Esophagus squamous epithelium (tissue), 5 donors: ENCODE data around the gene PDGFD. TPM values are rescaled to one million over a fixed set of nuclear protein-coding genes. Genes with fewer than 3 reads are reported as not detected.

Experiments used
- DNase-seq: peaks from one replicate; lab custom pipeline; 2025; lab: John Stamatoyannopoulos, UW
- H3K27ac ChIP-seq, 4 donors: fragments of 200-600 bp; sonication (generic); one replicate each; pipeline ENCODE4 v1.5.1; 2016 to 2019; ENCODE audit warnings: mild to moderate bottlenecking in 1 of 4
- H3K27me3 ChIP-seq, 4 donors: fragments of 200-600 bp; sonication (generic); 1 replicate in 3 of 4; 2 replicates in 1 of 4; pipeline versions ENCODE4 v1.5.1 to v1.6.0; 2017 to 2021; ENCODE audit warnings: antibody characterized with exemption in 1 of 4
- H3K36me3 ChIP-seq, 3 donors: fragments of 200-600 bp; sonication (generic); one replicate each; pipeline ENCODE4 v1.5.1; 2016 to 2019
- H3K4me1 ChIP-seq, 3 donors: fragments of 200-600 bp; sonication (generic); one replicate each; pipeline ENCODE4 v1.5.1; 2017 to 2019
- H3K4me3 ChIP-seq, 4 donors: fragments of 200-600 bp; sonication (generic); 1 replicate in 3 of 4; 2 replicates in 1 of 4; pipeline ENCODE4 v1.5.1; 2016 to 2019; ENCODE audit warnings: mild to moderate bottlenecking in 2 of 4, moderate library complexity in 1 of 4
- H3K9me3 ChIP-seq, 3 donors: fragments of 200-600 bp; sonication (generic); one replicate each; pipeline ENCODE4 v1.5.1; 2016 to 2019
- CTCF ChIP-seq, 6 experiments: fragments of 450-650 bp in 4 of 6; fragments of 200-600 bp in 2 of 6; sonication (generic) in 2 of 6; IDR thresholded peaks; one replicate each; pipeline ENCODE4 v1.5.1; 2016 to 2019; ENCODE audit warnings: antibody characterized with exemption in 6 of 6, mild to moderate bottlenecking in 4 of 6, moderate library complexity in 4 of 6
- POLR2A ChIP-seq, 4 donors: fragments of 450-650 bp; IDR thresholded peaks; one replicate each; pipeline ENCODE4 v1.6.1; 2017; ENCODE audit warnings: antibody characterized with exemption in 4 of 4, mild to moderate bottlenecking in 4 of 4, moderate library complexity in 3 of 4
- WGBS, 2 donors: methylation state at CpG; one replicate each; pipeline ENCODE4 v1.1.5; 2018; 5-methylcytosine and 5-hydroxymethylcytosine counted together
- intact Hi-C: fragments of 100-400 bp; cut with DNase I; formaldehyde crosslinking; loops from one replicate; pipeline ENCODE4 v1.15.0; 2022
- total RNA-seq, 4 donors: library from RNA; depleted of rRNA; stranded (reverse); fragments of >200 nt; gene quantifications; one replicate each; pipeline ENCODE4 v1.1.0, GENCODE V29; 2016
- donor health status: DM: yes; HTN: yes; CAD: no.

PDGFD gene
- total RNA-seq, 4 donors from 2014 or later = 0.27 to 1.9 (median 1.1) TPM

DNA sequence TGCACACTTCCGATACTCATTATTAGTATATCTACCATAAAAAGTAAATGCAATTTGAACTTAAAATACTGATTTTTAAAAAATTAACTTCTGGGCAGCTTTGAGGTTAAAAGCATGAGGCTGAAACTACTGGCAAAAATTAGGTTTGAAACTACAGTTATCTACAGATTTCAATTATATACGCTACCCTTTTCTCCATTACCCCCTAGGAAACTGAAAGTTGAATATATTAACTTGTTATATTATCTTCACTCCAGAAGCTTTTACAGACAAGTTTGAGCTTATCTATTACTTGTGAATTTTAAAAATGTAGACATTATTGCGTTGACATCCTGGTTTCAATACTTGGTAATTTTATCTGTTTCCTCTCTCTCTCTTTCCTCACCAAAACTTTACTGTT is 224.3 kb downstream of the PDGFD start:
- WGBS, 2 donors = 78 to 89% methylated on average over 3 of the region's 3 CpGs
- no peak overlapping the region for H3K27ac ChIP-seq
- intact Hi-C loops = no loop called here

DNA sequence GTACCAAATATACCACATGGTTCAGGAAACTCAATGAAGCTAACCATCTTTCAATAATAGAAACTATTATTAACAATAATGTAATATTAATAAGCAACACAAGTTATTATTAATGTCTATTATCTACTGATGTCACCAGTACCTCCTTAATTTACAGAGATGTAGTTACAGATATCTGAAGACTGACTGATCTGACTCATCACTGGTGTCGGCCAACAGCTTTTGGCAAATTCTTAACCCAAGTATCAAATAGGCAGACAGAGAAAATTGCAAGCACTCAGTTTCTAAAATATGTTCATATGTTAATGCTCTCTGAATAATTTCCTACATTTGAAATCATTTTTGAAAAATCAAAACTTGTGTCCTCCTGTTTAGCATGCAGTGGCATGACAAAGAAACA is 227.9 kb downstream of the PDGFD start:
- Histone ChIP-seq H3K4me1 (no peaks in the 10 kb centered on the region), H3K4me3 (no peak overlapping the region), H3K27ac (no peak overlapping the region), H3K9me3 (no peaks in the 10 kb centered on the region), H3K36me3 (no peaks in the 10 kb centered on the region), H3K27me3 (no peaks in the 10 kb centered on the region)
- intact Hi-C loops = no loop called here
- WGBS, 2 donors = 26 to 38% methylated on average over 1 of the region's 1 CpG
- TF ChIP-seq CTCF (IDR thresholded peaks at IDR 0.05) (no peak), POLR2A (IDR thresholded peaks at IDR 0.05) (no peak)
- DNase-seq = no peak

More for the DNA sequence above, 224.3 kb downstream of the PDGFD start:
- H3K9me3 ChIP-seq = no peaks in the 10 kb centered on the region
- H3K4me3 ChIP-seq = no peak overlapping the region
- H3K36me3 ChIP-seq = no peaks in the 10 kb centered on the region
- no peaks in the 10 kb centered on the region for H3K4me1 ChIP-seq
- no peak for DNase-seq
- H3K27me3 ChIP-seq = no peaks in the 10 kb centered on the region
- TF ChIP-seq POLR2A (IDR thresholded peaks at IDR 0.05) = no peak
- no peak for TF ChIP-seq CTCF (IDR thresholded peaks at IDR 0.05)

DNA sequence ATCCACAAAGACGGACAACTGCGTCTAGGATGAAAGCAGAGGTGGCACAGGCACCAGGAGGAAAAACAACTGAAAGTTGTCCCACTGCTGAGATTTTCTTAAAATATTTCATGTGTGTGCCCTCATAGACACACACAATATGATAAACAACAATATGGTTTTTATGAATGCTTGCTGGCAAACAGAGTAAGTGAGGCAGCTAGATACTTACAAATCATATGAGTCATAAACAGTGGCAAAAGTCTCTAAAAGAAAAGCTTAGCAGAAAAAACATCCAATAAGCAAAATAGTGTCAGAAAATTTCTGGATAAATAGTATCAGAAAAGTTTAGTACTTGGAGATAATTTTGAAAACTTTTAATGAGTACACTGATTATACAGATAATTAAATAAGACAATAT is 228.7 kb downstream of the PDGFD start:
- Histone ChIP-seq H3K27me3 (no peaks in the 10 kb centered on the region), H3K4me3 (no peak overlapping the region), H3K9me3 (no peaks in the 10 kb centered on the region), H3K27ac (no peak overlapping the region), H3K36me3 (no peaks in the 10 kb centered on the region), H3K4me1 (no peaks in the 10 kb centered on the region)
- TF ChIP-seq CTCF (IDR thresholded peaks at IDR 0.05) (no peak), POLR2A (IDR thresholded peaks at IDR 0.05) (no peak)
- 84 to 89% methylated on average over 2 of the region's 2 CpGs for WGBS, 2 donors
- no peak for DNase-seq
- intact Hi-C loops = no loop called here

GRCh38 chr11:103929170-103929903 is 234.6 kb downstream of the PDGFD start:
- no peak for TF ChIP-seq CTCF (IDR thresholded peaks at IDR 0.05)
- no peak for TF ChIP-seq POLR2A (IDR thresholded peaks at IDR 0.05)
- H3K27me3 ChIP-seq = no peaks in the 10 kb centered on the region
- no peak overlapping the region for H3K4me3 ChIP-seq
- peaks cover 0 to 5% (median 0%) of the 10 kb centered on the region in 3 donors for H3K4me1 ChIP-seq
- no peak for DNase-seq
- H3K36me3 ChIP-seq = no peaks in the 10 kb centered on the region
- no peak overlapping the region for H3K27ac ChIP-seq
- intact Hi-C loops = no loop called here
- no peaks in the 10 kb centered on the region for H3K9me3 ChIP-seq
- 84 to 94% methylated on average over 3 of the region's 3 CpGs for WGBS, 2 donors

DNA sequence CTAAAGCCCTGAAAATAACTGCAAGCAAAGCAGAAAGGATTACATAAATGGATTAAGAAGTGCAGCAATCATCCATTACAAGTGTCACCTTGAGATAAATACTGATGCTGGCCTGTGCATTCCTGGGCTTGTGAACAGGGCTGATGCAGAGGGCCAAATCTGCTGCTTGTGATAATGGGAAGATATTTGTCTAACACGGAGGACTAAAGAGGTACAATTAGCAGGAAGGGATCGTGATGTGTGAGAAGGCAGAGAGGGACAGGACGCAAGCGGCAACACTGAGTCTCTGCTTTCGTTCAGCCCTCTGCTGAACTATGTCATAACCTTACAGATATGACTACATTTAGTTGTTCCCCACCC is 235.2 kb downstream of the PDGFD start:
- WGBS, 2 donors = 58 to 62% methylated on average over 5 of the region's 5 CpGs
- no peaks in the 10 kb centered on the region for H3K9me3 ChIP-seq

More for the DNA sequence above, 235.2 kb downstream of the PDGFD start:
- DNase-seq = no peak
- intact Hi-C loops = no loop called here
- H3K4me1 ChIP-seq = peaks cover 0 to 5% (median 0%) of the 10 kb centered on the region in 3 donors
- no peaks in the 10 kb centered on the region for H3K27me3 ChIP-seq
- no peaks in the 10 kb centered on the region for H3K36me3 ChIP-seq
- H3K27ac ChIP-seq = no peak overlapping the region
- TF ChIP-seq CTCF (IDR thresholded peaks at IDR 0.05) = no peak
- no peak for TF ChIP-seq POLR2A (IDR thresholded peaks at IDR 0.05)
- no peak overlapping the region for H3K4me3 ChIP-seq
